Bronchial epithelial cell (primary cell): ENCODE data around the gene CACNA2D4. TPM values are rescaled to one million over a fixed set of nuclear protein-coding genes. Genes with fewer than 3 reads are reported as not detected.
A peak's percentile ranks its signal among the peaks of the same experiment; 100 is the strongest.

ENCODE experiments used
- DNase-seq: peaks from one replicate; pipeline ENCODE4 v3.0.0-alpha.2; 2010; ENCODE audit warnings: low read depth
- FAIRE-seq: peaks from 2 replicates; lab custom pipeline; 2011; peaks lifted over from hg19 to GRCh38; lab: Jason Lieb, UNC
- H3K27me3 ChIP-seq: 2 replicates; pipeline ENCODE4 v1.5.1; 2011; ENCODE audit warnings: low read length; ENCODE audit not compliant: control insufficient read depth, insufficient read depth
- H3K36me3 ChIP-seq: 2 replicates; pipeline ENCODE4 v1.5.1; 2011; ENCODE audit warnings: low read length; ENCODE audit not compliant: control insufficient read depth, insufficient read depth
- H3K4me3 ChIP-seq: 2 replicates; pipeline ENCODE4 v1.5.1; 2011; ENCODE audit warnings: mild to moderate bottlenecking, low read depth, low read length, control low read depth
- CTCF ChIP-seq: IDR thresholded peaks from 2 replicates; pipeline ENCODE4 v1.5.1; 2011; ENCODE audit warnings: mild to moderate bottlenecking, moderate library complexity, low read length, control low read depth, inconsistent platforms; ENCODE audit not compliant: insufficient read depth, severe bottlenecking
- total RNA-seq: library from RNA; depleted of rRNA; stranded (reverse); fragments of >200 nt; gene quantifications from 2 replicates; pipeline ENCODE4 v1.2.1, GENCODE V29; 2014

The CACNA2D4 gene
- total RNA-seq, 1 donor from 2014 or later: not detected

- Histone ChIP-seq H3K36me3 (no peaks in the 10 kb centered on the region), H3K4me3 (no peak overlapping the region), H3K27me3 (no peaks in the 10 kb centered on the region)
- FAIRE-seq: no peak
- TF ChIP-seq CTCF: peak; percentile 86
- DNase-seq: peak; percentile 63
Observed at GRCh38 chr12:1939801-1940607, 21.6 kb upstream of the CACNA2D4 start.

- no peak overlapping the region for H3K4me3 ChIP-seq
- no peak for FAIRE-seq
- H3K27me3 ChIP-seq: no peaks in the 10 kb centered on the region
- no peaks in the 10 kb centered on the region for H3K36me3 ChIP-seq
- DNase-seq: no peak
- no peak for TF ChIP-seq CTCF
Observed at GRCh38 chr12:1939331-1939730, 20.9 kb upstream of the CACNA2D4 start.

- DNase-seq (no peak), FAIRE-seq (no peak)
- Histone ChIP-seq H3K27me3 (no peaks in the 10 kb centered on the region), H3K4me3 (no peak overlapping the region), H3K36me3 (no peaks in the 10 kb centered on the region)
- no peak for TF ChIP-seq CTCF
Observed at GRCh38 chr12:1937481-1938224, 19.2 kb upstream of the CACNA2D4 start.

- DNase-seq (peak; percentile 72), FAIRE-seq (no peak)
- H3K36me3 ChIP-seq: no peaks in the 10 kb centered on the region
- no peak for TF ChIP-seq CTCF
- H3K27me3 ChIP-seq: no peaks in the 10 kb centered on the region
- H3K4me3 ChIP-seq: no peak overlapping the region
Observed at GRCh38 chr12:1936406-1937320, 18.2 kb upstream of the CACNA2D4 start.

- FAIRE-seq (no peak), DNase-seq (no peak)
- H3K36me3 ChIP-seq: no peaks in the 10 kb centered on the region
Observed at GRCh38 chr12:1935700-1936378, 17.4 kb upstream of the CACNA2D4 start.

More at GRCh38 chr12:1935700-1936378, 17.4 kb upstream of the CACNA2D4 start:
- no peak for TF ChIP-seq CTCF
- H3K4me3 ChIP-seq: no peak overlapping the region
- H3K27me3 ChIP-seq: no peaks in the 10 kb centered on the region
